ENCODE data around the gene ENTHD1. TPM values are rescaled to one million over a fixed set of nuclear protein-coding genes. Genes with fewer than 3 reads are reported as not detected.
"Not testable (repeated sequence)": the region's sequence is repeated elsewhere in the genome, so short reads cannot be mapped to it uniquely, and the experiment has no call there.

Gene ENTHD1
- polyA plus RNA-seq, 1 donor = not detected

DNA sequence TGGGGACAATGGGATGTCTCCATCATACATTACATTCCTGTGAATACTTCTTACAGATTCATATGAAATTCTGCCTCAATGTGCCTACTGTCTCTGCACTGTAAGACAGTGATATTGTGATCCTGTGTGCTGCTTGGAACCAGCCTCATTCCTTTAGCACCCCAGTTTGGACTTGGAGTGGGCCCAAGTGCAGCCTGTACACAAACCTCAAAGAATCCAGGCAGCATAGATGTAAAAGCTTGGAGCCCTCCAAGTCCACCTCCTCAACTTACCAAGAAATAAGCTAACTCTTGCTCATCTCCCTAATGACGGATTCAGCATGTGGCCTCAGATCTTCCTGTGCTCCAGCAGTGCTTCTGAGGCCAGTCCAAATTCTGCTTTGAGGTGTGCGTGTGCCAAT is 31.7 kb upstream of the ENTHD1 start:
- DNase-seq (ENCODE audit: low read depth) = no peak

DNA sequence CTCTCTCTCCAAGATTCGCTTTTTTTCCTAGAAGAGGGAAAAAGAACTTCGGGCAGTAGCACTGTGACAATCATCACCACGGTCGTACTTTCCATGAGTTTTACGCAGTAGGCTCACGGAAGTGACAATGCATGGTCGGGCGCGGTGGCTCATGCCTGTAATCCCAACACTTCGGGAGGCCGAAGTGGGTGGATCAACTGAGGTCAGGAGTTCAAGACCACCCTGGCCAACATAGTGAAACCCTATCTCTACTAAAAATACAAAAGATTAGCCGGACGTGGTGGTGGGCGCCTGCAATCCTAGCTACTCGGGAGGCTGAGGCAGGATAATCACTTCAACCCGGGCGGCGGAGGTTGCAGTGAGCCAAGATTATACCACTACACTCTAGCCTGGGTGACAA is 30.7 kb upstream of the ENTHD1 start:
- no peak for DNase-seq (ENCODE audit: low read depth)

DNA sequence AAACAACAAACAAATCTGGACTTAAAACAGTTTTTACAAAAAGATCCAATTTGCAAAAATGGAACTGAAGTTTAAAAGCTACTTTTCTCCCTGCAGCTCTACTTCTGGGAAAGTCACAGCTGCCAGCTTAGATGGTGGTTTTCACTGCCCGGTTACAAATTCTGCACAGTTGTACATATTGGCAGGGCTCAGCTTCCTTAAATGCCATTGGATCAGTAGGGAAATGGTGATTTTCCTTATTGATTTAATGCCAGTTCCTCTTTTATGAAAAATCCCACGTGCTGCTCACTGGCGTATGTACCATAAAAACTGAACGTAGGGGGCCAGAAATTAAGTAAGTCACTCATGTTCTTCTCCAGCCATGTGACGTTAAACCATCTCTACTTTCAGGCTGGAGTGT is 30.1 kb upstream of the ENTHD1 start:
- DNase-seq (ENCODE audit: low read depth) = no peak

DNA sequence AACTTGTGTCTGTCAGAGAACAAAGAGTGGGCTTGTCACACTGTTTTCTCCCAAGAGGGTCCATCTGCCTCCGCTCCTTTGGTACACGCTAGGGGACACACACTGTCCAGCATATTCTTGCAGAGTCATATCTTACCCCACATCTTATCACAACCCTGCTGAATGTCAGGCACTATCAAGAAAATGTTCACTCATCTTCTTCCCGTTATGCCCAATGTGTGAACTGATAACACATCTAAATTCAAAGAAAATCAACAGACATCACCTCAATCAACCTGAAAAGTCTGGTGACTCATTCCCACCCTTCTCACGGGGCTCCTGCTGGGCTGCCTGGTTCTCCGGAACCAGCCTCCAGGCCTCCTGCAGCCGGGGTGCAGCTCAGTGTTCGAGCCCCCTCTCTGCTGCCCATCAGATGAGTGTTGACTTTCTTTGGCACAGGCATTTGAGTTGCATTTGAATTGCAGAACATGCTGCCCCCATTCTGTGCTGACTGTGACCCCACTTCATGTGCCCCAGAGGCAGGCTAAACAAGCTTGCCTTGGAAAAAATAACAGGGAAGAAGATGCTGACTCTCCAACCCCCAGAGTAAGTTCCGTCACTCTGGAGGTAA is 26.7 kb upstream of the ENTHD1 start:
- no peak for DNase-seq (ENCODE audit: low read depth)

DNA sequence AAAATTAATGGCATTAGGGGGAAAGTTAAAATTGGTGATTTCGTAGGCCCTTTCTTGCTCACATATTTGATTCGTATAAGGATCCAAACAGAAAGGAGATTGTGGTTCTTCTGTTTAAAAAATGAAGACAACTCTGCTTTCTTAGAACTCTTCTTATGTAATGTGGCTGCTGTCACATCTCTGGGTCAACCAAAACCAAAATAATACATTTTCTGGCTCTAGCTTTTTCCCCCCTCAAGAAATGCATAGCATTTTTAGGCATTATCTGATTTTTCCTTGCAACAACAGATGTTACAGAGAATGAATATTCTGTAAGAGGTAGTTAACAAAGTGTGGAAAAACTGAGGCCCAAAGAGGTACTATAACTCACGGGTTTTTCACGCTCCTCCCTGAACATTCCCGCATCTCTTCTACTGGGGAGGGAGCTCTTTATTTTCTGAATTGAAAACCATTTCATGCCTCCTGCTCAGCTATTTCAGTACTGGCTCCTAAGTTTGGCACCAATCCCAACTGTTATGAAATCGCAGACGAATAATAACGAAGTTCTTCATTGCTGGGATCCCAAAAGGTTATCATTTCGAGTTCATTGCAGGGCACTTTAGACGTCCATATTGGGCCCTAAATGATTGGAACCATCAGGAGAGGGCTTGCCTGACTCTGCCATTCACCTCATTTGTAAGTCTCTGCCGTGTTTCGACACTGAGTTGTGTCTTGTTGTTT is 24.4 kb upstream of the ENTHD1 start:
- DNase-seq (ENCODE audit: low read depth) = peak; percentile 22

DNA sequence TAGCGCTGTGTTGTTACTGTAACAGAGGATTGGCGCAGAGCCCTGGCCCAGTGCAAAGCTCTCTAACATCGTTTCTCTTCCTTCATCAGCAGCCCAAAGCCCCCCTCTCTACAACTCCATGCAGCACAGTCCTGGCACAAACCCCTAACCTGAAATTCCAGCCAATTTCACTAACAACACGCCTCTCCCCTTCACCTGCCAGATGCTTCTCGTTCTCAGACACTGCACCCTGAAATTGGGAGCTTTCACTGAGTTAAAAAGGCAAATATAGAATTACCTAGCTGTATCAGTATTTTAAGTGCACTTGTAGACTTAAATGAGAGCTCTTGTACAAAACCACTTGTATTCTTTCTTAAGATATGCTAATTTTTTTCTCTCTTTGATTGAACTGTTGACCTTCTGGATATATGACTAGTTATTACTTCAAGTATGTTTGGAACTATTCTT is 23.7 kb upstream of the ENTHD1 start:
- DNase-seq (ENCODE audit: low read depth) = no peak

DNA sequence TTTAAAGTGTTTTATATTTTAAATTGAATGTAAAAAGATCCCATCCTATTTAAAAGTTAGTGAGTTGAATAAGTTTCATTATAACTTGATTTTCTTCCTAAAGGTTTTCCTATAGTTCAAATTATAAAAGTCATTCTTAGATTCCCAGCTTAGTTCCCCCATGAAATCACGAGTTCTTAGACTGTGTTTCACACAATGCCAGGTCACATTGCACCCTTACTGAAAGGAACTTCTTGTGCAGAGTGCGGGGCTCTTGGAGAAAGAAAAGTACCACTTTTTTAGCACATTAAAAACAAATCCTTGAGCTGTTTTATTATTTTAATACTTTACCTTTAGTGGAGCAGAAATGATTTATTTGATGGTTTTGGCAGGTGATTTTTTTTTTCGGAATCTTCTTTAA is 22.9 kb upstream of the ENTHD1 start:
- DNase-seq (ENCODE audit: low read depth) = no peak

DNA sequence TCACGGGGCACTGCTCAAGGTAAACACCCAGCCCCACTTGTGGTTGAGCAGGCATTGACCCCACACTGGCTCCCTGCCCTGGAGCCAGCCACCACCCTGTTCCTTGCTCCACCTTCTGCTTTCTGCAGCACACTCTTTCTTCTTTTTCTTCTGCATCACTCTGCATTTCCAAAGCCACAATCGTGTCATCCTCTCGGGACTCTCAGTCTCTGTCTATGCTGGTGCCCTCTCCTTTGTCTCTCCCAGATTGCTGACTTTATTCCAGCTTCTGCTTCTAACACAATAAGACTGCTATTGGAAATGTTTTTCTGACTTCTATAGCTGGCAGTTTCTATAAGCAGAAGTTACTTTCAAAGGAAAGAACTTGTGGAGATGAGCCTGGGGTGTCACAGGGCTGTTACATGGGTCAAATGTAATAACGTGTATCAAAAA is 21.8 kb upstream of the ENTHD1 start:
- DNase-seq (ENCODE audit: low read depth) = no peak

DNA sequence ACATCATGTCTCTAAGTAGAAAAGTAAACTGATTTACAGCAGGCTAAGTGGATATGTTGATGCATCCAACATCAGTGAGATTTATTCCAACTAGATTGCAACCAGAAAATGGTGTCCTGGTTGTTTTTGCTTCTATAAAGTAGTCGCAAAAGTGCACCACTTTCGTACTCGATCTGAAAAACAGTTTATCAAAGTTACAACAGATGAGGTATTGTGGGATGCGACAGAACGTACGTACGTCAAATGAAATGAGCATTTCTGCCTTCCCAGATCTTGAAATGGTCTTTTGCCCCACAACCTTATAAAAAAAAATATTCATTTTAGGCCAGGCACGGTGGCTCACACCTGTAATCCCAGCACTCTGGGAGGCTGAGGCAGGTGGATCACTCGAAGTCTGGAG is 21.0 kb upstream of the ENTHD1 start:
- DNase-seq (ENCODE audit: low read depth) = no peak

DNA sequence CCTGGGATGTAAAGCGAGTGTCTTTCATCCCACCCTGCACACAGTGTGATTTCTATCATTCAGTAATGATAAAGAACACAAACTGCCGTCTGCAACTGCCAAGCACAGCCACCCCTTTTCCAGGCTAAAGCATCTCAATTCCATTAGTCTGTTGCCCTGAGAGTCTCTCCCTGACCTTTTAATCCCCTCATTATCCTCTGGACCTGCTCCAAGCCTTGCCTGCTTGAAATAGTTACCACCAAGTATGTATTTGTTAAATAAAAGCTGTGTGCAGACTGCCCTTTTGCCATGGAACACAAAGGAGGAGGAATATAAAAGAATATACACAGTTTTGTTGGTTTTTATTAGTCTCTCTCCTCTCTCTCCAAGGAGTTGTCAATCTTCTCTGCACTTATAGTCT is 20.3 kb upstream of the ENTHD1 start:
- no peak for DNase-seq (ENCODE audit: low read depth)

DNA sequence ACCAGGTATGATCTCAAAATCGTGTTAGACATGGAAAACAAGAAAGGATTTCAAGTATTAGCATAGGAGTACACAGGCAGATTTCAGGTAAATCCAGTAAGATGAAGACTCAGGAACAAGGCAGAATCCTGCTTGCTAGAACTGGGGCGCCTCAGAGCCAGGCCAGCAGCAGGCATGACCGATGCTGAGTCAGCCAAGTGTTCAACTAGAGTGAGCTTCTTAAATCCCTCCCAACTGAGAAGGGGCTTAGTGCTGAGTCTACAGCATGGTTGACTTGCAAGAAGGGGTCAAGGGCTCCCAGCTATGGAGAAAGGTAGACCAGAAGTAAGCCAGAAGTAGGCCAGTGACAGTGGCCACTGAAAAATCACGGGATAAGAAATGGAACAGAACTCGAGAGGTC is 19.8 kb upstream of the ENTHD1 start:
- no peak for DNase-seq (ENCODE audit: low read depth)

DNA sequence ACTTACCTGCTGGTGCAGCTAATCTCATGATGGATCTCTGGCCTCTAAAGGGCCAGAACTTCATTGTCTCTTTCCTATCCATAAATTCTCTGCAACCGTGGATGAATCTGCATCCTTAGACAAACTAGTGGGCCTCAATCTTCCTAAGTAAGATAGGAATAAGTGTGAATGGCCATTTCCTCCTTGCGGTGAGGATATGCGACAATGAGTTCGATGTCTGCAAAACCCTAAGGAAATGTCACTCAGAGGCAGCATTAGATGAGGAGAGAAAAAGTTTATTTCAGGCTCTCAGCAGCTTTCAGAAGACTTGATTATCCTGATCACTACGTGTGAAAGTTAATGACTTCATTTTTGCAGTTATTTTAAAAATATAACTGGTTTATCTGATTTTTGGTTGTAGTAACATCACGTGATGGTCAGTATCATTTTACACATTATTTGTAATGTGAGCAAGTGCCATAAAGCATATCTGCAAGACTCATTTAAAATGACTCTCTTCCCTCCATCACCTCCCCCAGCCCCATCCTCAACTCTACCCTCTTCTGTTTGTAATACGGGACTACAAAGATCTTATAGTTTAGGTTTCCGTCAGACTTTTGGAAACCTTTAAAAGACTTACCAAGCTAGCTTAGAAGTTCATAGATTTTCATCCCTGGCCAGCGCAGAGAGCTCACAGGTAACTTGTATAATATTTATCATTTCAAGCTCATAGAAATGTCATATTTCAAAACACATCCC is 17.5 kb upstream of the ENTHD1 start:
- DNase-seq (ENCODE audit: low read depth) = no peak

DNA sequence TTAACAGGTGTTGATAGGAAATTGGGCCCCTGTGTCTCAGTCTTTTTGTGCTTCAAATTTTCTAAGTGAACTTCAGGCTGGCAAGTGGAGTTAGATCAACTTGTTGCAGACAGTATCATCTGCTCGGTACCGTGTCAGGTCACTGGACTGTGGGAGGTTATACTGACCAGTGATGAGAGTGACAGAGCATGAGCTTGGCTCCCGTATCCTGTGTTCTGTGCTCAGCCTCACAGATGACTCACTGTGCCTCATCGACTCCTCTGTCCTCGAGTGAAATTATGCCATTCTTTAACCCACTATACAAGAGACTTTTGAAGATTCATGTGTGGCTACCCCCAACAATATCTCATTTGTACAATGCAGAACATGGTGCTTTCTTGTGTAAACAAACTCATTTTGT is 15.2 kb upstream of the ENTHD1 start:
- no peak for DNase-seq (ENCODE audit: low read depth)

DNA sequence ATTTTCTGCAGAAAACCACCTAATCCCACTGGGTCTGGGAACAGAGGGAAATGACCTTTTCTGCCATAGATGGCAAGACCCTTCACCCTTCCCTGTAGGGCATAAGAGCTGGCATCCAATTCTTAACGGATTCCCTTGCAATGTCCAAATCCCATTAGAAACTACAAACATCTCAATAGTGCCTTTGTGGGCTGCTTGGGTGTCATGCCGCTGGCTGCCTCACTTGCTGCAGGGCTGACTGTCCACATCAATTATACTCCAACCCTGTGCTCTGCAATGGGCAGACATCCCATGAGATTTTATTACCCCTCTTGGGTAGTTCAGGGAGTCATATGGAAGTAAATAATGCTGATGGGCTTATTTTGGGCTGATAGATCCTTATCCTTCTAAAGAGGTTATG is 14.6 kb upstream of the ENTHD1 start:
- no peak for DNase-seq (ENCODE audit: low read depth)

DNA sequence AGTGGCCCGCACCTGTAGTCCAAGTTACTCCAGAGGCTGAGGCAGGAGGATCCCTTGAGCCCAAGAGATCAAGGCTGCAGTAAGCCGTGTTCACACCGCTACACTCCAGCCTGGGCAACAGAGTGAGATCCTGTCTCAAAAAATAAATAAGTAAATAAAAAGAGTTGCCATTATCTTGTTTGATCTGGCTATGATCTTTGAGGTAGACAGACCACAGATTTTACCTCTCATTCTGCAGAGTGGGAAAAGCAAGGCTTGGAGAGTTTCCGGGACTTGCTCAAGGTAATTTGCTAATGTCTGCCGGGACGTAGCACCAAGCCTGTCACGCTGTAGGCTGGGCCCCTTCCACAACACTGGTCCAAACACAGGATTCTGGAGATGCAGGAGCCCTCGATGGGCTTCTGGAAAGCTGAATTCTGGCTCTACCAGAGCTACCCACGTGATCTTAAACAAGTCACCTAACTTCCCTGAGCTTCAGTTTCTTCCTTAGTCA is 14.1 kb upstream of the ENTHD1 start:
- no peak for DNase-seq (ENCODE audit: low read depth)

DNA sequence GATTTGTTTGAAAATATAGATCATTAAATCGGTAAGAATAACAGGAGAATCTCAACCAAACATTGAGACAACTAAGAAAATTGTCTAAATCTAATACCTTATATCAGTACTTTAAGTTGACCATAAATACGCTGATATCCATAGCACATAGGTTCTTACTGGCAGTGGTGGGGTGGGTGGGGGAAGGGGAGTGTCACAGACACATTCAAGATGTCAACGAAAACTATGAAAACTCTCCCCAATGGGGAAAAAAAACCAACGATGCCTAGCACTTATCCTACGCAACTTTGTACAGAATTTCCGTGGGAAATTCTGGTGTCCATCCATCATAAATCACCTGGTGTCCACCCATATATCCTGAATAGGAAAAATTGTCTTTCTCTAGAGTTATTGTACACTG is 13.5 kb upstream of the ENTHD1 start:
- no peak for DNase-seq (ENCODE audit: low read depth)

DNA sequence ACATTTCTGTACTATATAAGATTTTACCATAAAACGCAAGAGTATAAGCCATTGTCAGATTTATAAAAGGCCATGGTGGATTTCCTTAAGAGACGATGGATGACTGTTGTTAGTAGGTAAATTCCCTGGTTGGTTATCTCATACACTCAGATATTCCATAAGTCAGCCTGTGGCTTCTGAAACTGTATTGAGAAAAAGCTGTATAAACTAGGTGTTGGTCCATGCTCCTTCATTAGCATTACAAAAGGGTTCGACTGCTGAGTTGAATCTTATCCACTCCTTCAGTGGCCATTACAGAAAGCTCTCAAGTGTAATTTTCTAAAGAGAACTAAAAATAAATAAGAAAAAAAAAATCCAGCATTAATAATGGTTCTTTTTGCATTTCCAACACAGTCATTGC is 12.6 kb upstream of the ENTHD1 start:
- DNase-seq (ENCODE audit: low read depth) = no peak

DNA sequence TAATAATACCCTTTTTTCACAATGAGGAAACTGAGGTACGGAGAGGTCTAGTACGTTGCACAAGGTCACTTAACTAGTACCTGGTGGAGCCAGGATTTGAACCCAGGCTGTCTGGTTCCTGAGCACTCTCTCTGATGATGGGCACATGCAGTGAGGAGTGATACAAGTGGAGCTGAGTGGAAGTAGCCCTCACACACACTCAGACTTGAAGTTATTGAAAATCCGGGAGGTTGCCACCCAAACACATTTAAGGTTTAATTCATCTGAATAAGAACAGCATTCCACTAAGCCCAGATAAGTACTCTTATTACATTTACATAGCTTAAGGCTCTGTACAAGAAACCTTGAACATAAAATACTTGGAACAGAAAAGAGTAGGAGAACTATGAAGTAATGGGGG is 12.1 kb upstream of the ENTHD1 start:
- no peak for DNase-seq (ENCODE audit: low read depth)

DNA sequence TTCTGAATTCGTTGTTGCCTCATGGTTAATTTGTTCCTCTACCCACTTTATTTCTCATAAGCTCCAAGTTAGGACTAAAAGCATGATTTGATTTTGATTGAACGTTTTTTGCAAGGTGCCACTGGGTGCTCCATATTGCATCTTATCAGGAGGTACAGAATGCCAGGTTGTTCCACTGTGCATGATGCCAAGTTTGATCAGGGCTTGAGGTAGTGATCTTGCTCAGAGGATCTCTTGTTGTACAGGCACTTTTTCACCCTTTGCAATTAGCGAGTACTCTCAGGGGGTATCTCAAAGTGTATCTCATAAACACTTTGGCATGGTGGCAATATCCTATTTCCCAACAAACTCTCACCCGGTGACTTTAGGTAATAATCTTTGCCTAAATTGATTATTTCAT is 11.3 kb upstream of the ENTHD1 start:
- DNase-seq (ENCODE audit: low read depth) = no peak

DNA sequence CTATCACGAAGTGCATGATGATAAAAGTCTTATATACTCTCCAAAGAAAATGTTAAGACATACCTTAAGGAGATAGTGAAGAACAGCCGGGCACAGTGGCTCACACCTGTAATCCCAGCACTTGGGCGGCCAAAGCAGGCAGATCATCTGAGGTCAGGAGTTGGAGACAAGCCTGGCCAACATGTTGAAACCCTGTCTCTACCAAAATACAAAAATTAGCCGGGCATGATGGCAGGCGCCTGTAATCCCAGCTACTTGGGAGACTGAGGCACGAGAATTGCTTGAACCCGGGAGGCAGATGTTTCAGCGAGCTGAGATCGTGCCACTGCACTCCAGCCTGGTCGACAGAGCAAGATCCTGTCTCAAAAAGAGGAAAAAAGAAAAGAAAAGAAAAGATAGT is 10.5 kb upstream of the ENTHD1 start:
- DNase-seq (ENCODE audit: low read depth) = not testable (repeated sequence)

DNA sequence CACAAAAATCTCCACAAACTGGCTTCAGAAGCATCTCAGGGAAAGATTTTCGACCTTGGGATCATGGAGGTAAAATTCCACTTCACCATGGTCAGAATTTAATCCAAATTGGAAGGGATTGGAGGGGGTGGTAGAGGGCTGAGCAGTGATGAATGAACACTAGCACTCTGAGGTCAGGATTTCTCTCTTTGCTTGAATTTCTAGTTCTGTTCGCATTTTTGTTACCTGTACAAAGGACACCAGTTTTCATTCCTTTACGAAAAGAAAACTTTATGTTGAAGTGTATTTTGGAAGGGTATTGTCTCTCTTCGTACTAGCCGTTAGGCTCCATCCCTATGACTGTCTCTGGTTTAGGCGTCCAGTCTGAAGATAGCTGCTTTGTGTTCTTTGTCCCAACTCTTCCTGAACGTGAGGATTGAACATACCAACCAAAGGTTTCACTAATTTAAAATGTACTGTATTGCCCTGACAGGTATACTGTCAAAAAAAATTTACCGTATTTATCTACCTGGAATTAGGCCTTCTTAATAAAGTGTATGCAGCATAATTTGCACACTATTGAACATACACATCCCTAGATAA is 8.1 kb upstream of the ENTHD1 start:
- no peak for DNase-seq (ENCODE audit: low read depth)

Measured in forelimb muscle (tissue), 1 donor.